ENCODE measurements around the gene PYGO2.

DNA sequence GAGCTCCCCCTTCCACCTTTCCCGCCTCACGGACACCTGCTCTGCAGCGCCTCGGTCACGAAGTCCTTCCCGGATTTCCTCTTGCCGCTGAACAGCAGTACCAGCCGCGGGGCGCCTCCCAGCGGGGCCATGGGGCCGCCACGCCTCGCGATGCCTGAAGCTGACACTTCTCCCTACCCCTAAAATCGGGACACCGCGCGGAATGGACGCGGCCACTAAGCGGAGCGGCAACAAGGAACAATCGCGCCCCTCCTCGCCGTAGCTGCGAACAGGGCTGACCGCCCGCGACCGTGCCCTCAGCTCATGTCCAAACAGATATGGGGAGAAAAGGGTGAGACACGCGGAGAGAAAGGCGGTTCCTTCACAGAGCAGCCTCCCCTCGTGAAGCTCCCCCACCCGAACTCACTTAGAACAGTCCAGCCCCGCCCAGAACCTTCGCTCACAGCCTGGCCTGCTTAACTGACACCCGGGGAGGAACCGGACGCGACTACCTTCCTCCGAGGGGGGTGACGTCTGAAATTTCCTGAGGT is 25.0 kb downstream of the PYGO2 start, which contains the start of gene PMVK:
- TF ChIP-seq, protein P1, sequence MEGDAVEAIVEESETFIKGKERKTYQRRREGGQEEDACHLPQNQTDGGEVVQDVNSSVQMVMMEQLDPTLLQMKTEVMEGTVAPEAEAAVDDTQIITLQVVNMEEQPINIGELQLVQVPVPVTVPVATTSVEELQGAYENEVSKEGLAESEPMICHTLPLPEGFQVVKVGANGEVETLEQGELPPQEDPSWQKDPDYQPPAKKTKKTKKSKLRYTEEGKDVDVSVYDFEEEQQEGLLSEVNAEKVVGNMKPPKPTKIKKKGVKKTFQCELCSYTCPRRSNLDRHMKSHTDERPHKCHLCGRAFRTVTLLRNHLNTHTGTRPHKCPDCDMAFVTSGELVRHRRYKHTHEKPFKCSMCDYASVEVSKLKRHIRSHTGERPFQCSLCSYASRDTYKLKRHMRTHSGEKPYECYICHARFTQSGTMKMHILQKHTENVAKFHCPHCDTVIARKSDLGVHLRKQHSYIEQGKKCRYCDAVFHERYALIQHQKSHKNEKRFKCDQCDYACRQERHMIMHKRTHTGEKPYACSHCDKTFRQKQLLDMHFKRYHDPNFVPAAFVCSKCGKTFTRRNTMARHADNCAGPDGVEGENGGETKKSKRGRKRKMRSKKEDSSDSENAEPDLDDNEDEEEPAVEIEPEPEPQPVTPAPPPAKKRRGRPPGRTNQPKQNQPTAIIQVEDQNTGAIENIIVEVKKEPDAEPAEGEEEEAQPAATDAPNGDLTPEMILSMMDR (IDR thresholded peaks at IDR 0.05), result peak in 2 of 3 experiments; percentile 23 to 47
- no peak for TF ChIP-seq POLR2A (IDR thresholded peaks at IDR 0.05; ENCODE audit: low read depth)
- TF ChIP-seq POLR2AphosphoS5 (IDR thresholded peaks at IDR 0.05), result peak; percentile 86
- TF ChIP-seq EP300 (IDR thresholded peaks at IDR 0.05), result peak; percentile 57

All from esophagus muscularis mucosa (tissue), 4 donors.